HS-27A (cell line): Measurements from ENCODE around the gene GRAPL.
"Not testable (repeated sequence)": the region's sequence is repeated elsewhere in the genome, so short reads cannot be mapped to it uniquely, and the experiment has no call there.

Experiments
- DNase-seq: peaks from one replicate; pipeline ENCODE4 v3.0.0-alpha.2; 2012; ENCODE audit warnings: low read depth, missing footprints

Gene GRAPL

DNA sequence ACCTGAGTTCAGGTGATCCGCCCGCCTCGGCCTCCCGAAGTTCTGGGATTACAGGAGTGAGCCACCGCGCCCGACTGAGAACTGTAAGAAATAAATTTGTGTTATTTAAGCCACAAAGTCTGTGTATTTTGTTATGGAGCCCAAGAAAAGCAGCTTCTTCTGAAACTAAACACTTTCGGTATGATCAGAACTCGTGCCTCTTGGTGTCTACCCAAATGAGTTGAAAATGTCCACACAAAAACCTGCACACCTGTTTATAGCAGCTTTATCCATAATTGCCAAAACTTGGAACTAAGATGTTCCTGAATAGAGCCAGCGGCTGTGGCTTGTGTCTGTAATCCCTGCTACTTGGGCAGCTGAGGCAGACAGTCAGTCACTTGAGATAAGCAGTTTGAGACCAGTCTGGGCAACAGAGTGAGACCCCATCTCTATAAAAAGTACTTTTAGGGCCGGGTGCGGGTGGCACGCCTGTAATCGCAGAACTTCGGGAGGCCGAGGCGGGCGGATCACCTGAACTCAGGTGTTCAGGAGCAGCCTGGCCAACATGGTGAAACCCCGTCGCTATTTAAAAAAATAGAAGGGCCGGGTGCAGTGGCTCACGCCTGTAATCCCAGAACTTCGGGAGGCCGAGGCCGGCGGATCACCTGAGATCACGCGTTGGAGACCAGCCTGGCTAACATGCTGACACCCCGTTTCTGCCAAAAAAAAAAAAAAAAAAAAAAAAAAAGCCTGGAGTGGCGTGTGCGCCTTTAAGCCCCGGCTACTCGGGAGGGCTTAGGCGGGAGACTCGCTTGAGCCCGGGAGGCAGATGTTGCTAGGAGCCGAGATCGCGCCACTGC, 61.7 kb downstream of the GRAPL start:
- DNase-seq = not testable (repeated sequence)

GRCh38 chr17:19189781-19190405, 62.5 kb downstream of the GRAPL start:
- not testable (repeated sequence) for DNase-seq

DNA sequence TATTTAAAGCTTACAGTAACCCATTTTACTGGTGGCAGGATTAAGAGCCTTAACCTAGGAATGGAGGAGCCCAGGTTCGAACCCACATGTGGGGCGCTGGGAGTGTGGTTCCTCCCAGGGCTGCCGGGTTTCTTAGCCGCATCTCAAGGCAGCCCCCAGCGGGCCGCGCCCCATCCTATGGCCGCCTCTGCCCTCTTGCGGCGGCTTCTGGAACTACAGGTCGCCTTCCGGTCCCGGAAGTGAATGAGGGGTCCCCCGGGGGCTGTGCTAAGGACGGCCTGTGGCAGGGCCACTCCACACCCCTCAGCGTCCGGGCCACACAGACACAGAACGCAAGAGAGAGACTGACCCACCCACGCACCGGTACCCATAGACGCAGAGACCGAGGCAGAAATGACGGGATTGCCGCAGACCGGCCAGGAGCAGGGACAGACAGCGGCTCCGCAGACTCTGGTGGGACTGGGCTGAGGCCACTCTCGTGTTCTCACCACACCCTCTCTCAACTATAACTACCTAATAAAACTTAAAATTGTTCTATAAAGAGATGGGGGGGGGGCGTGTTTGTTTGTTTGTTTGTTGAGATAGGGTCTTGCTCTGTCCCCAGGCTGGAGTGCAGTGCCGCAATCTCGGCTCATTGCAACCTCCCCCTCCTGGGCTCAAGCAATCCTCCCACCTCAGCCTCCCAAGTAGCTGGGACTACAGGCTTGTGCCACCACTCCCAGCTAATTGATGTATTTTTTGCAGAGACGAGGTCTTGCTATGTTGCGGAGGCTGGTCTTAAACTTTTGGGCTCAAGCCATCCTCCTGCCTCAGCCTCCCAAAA, 69.2 kb downstream of the GRAPL start:
- not testable (repeated sequence) for DNase-seq

DNA sequence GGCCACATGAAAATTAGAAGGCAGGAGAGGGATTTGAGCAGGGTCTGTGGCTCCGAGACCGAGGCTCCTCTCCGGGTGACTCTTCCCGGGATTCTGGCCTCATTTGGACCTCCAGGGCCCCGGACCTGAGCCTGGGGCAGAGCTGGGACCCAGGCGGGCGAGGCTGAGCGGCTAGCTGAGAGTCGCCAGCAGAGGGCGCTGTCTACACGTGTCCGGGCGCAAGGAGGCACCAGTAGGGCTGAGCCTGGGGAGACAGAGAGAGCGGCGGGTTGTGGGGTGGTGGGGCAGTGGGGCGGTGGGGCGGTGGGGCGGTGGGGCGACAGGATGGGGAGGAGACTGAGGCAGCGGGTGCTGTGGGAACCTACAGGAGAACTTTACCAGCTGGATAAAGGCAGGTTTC, 75.1 kb downstream of the GRAPL start:
- not testable (repeated sequence) for DNase-seq

DNA sequence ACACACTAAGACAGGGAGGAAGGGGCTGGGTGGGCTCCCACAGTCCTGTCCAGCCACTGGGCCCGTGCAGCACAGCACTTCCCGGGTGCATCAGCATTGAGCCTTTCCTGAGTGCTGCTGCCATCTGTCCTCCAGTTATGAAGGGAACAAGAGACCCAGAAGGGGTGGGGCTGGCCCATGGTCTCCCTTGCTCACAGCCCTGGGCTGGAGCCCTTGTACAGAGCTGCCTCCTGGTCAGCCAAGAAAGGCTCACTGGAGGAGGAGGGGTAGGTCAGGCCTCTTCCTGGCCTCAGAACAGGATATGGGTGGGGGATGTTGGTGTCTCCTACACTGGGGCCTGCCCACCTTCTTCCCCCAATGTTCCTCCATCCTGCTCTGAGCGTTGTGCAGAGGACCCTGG, 76.0 kb downstream of the GRAPL start:
- DNase-seq = not testable (repeated sequence)
